ENCODE results near the gene SLC17A7. TPM values are rescaled to one million over a fixed set of nuclear protein-coding genes. Genes with fewer than 3 reads are reported as not detected.

Gene SLC17A7
- total and polyA plus RNA-seq, 2 of the 8 experiments (the other 6 are each of a cell fraction or from before 2014, with no cell fraction given): 2.7 to 3.0 TPM

GRCh38 chr19:49451430-49452181, 10.3 kb upstream of the SLC17A7 start, which contains the start of gene PIH1D1:
Gene PIH1D1, minus strand, starts transcription at chr19:49451814. Its CDS starts 240 bp downstream, at chr19:49451574.
- ChIA-PET POLR2A (ENCODE audit: partially characterized antibody) (interaction anchor here (0.7 to 4.6 kb wide), 22 partner anchors 8 to 177 kb away, joined by 3 to 33 read pairs (median 6); partner anchors contain the start of genes FLT3LG, RPL13A, RPS11 and SLC17A7), CTCF (ENCODE audit: partially characterized antibody) (interaction anchor here (0.6 to 3.7 kb wide), 10 partner anchors 11 to 151 kb away, joined by 3 to 15 read pairs (median 3); partner anchors contain the start of genes FLT3LG and SLC17A7)
- FAIRE-seq: peak; percentile 86
- Histone ChIP-seq H3K23me2 (ENCODE audit: low read depth, low read length) (peaks cover 4% of the 10 kb centered on the region), H4K20me1 (replicated peaks in 1 of 2; ENCODE audit: control insufficient read depth in 1 of 2, insufficient read depth in 2 of 2, low read length in 2 of 2) (peaks cover 8 to 15% of the 10 kb centered on the region in 2 experiments), H2BK20ac (ENCODE audit: low read length) (no peak within 1 kb of the TSS), H4K5ac (ENCODE audit: insufficient read length, low read depth, low read length) (peak within 1 kb of the TSS; percentile 85), H2BK15ac (ENCODE audit: low read length) (no peak within 1 kb of the TSS), H2AFZ (ENCODE audit: low read length) (0 out of 2 replicates have a peak within 1 kb of the TSS, but pooled peaks have one; percentile 77), H2AK5ac (ENCODE audit: low read depth, low read length) (peak within 1 kb of the TSS; percentile 54; the same call in 1 of the 2 replicates), H4K8ac (ENCODE audit: extremely low read depth, insufficient read depth, low read length) (peak within 1 kb of the TSS; percentile 92; the same call in 1 of the 2 replicates), H3K79me1 (ENCODE audit: low read depth, low read length) (peaks cover 2% of the 10 kb centered on the region), H3K4ac (replicated peaks; ENCODE audit: insufficient read length, low read depth, low read length) (peak within 1 kb of the TSS; percentile 47), H3K14ac (ENCODE audit: insufficient read length) (no peak within 1 kb of the TSS), H3K79me2 (ENCODE audit: control insufficient read depth in 1 of 2, insufficient read depth in 2 of 2, low read length in 2 of 2) (peaks cover 0 to 23% of the 10 kb centered on the region in 2 experiments; a peak in 2 of 4 replicates), H3K36me3 (ENCODE audit: control insufficient read depth in 2 of 4, insufficient read depth in 4 of 4, low read length in 3 of 4) (peaks cover 8 to 13% (median 10%) of the 10 kb centered on the region in 4 experiments; a peak in 6 of 8 replicates), H4K91ac (replicated peaks; ENCODE audit: insufficient read length, low read length) (peak within 1 kb of the TSS; percentile 75), H2BK120ac (replicated peaks; ENCODE audit: low read depth, low read length) (peak within 1 kb of the TSS; percentile 50), H3K9ac (replicated peaks in 1 of 4; ENCODE audit: extremely low read depth in 1 of 4, low read depth in 3 of 4, low read length in 3 of 4) (peak within 1 kb of the TSS; percentile 40 to 96 (median 90)), H3K4me3 (ENCODE audit: extremely low read depth in 1 of 4, insufficient read depth in 2 of 4, low read depth in 3 of 4, low read length in 4 of 4) (peak within 1 kb of the TSS; percentile 86 to 99 (median 96)), H3K27me3 (replicated peaks in 1 of 4; ENCODE audit: control insufficient read depth in 3 of 4, extremely low read depth in 1 of 4, insufficient read depth in 3 of 4, low read length in 3 of 4) (no peaks in the 10 kb centered on the region), H3K9me3 (ENCODE audit: insufficient read depth in 2 of 2, low read depth in 1 of 2, low read length in 1 of 2) (no peaks in the 10 kb centered on the region), H2BK12ac (ENCODE audit: low read depth, low read length) (peak within 1 kb of the TSS; percentile 72; the same call in 1 of the 2 replicates), H3K27ac (ENCODE audit: low read depth, low read length) (peak within 1 kb of the TSS; percentile 69), H3K4me1 (replicated peaks in 1 of 4; ENCODE audit: control insufficient read depth in 3 of 4, insufficient read depth in 4 of 4, low read length in 3 of 4) (peaks cover 0 to 14% (median 10%) of the 10 kb centered on the region in 4 experiments; a peak in 6 of 7 replicates), H3K18ac (ENCODE audit: extremely low read depth, low read length) (no peak within 1 kb of the TSS; the same call in 1 of the 2 replicates), H3K23ac (ENCODE audit: insufficient read length) (no peak within 1 kb of the TSS), H2BK5ac (ENCODE audit: low read depth, low read length) (peak within 1 kb of the TSS; percentile 24; the same call in 1 of the 2 replicates), H3K4me2 (ENCODE audit: insufficient read depth in 1 of 2, low read depth in 2 of 2, low read length in 2 of 2) (peak within 1 kb of the TSS; percentile 63 to 93), H3K56ac (replicated peaks; ENCODE audit: insufficient read length, low read depth, low read length) (peak within 1 kb of the TSS; percentile 74)
- DNase-seq (ENCODE audit: low read depth in 1 of 2, low spot score in 2 of 2): peak; percentile 93 to 95
- WGBS, 2 experiments (ENCODE audit: extremely low coverage in 1 of 2, insufficient coverage in 1 of 2, insufficient read length in 1 of 2, insufficient replicate concordance in 2 of 2, low coverage in 1 of 2, low lambda C conversion rate in 2 of 2, missing lambda C conversion rate in 1 of 2): 1% methylated on average over 42 of the region's 42 CpGs; no CpG with 5 or more reads in 1 of the 2 experiments
- no peak for TF ChIP-seq USF2 (IDR thresholded peaks at IDR 0.05; ENCODE audit: low read length)
- no peak for TF ChIP-seq BACH1 (IDR thresholded peaks at IDR 0.05; ENCODE audit: low read length)
- no peak for TF ChIP-seq CBX8 (IDR thresholded peaks at IDR 0.05; ENCODE audit: borderline replicate concordance, low read depth, low read length)
- TF ChIP-seq JUN (IDR thresholded peaks at IDR 0.05; ENCODE audit: low read depth, low read length): no peak
- TF ChIP-seq POLR2A (IDR thresholded peaks at IDR 0.05; ENCODE audit: control extremely low read depth in 1 of 2, low read depth in 2 of 2, low read length in 2 of 2): peak; percentile 51 to 86
- no peak for TF ChIP-seq CHD1 (IDR thresholded peaks at IDR 0.05; ENCODE audit: low read depth, low read length)
- TF ChIP-seq CHD2 (IDR thresholded peaks at IDR 0.05; ENCODE audit: low read length): peak; percentile 95
- no peak for TF ChIP-seq MAFK (IDR thresholded peaks at IDR 0.05; ENCODE audit: low read depth, low read length)
- TF ChIP-seq GABPA (IDR thresholded peaks at IDR 0.05; ENCODE audit: borderline replicate concordance, insufficient read depth, low read length): peak; percentile 88; the same call in 1 of the 2 replicates
- TF ChIP-seq ATF3 (IDR thresholded peaks at IDR 0.05; ENCODE audit: insufficient read depth, low read depth, low read length): no peak
